ENCODE data around the gene DHX8.

GRCh38 chr17:43543771-43544575 is 60.2 kb downstream of the DHX8 start:
- TF ChIP-seq CTCF (IDR thresholded peaks at IDR 0.05) (no peak), POLR2A (IDR thresholded peaks at IDR 0.05) (no peak)
